ENCODE results near the gene IL17C. TPM values are rescaled to one million over a fixed set of nuclear protein-coding genes. Genes with fewer than 3 reads are reported as not detected.

IL17C gene
- total and polyA plus RNA-seq, 2 of the 8 experiments (the other 6 are each of a cell fraction or from before 2014, with no cell fraction given): 1.1 to 1.9 TPM

GRCh38 chr16:88647178-88648070, 9.1 kb downstream of the IL17C start:
- Histone ChIP-seq H2AFZ (ENCODE audit: low read length) (no peak overlapping the region), H3K9me3 (ENCODE audit: insufficient read depth in 2 of 2, low read depth in 1 of 2, low read length in 1 of 2) (no peaks in the 10 kb centered on the region), H3K79me2 (ENCODE audit: control insufficient read depth in 1 of 2, insufficient read depth in 2 of 2, low read length in 2 of 2) (no peaks in the 10 kb centered on the region; a peak in 1 of 4 replicates), H2BK15ac (ENCODE audit: low read length) (no peak overlapping the region), H3K23ac (ENCODE audit: insufficient read length) (no peak overlapping the region), H3K4me3 (ENCODE audit: extremely low read depth in 1 of 4, insufficient read depth in 2 of 4, low read depth in 3 of 4, low read length in 4 of 4) (no peak overlapping the region), H2AK5ac (ENCODE audit: low read depth, low read length) (no peak overlapping the region), H3K4ac (replicated peaks; ENCODE audit: insufficient read length, low read depth, low read length) (no peak overlapping the region), H2BK20ac (ENCODE audit: low read length) (no peak overlapping the region), H4K8ac (ENCODE audit: extremely low read depth, insufficient read depth, low read length) (peak overlapping the region; percentile 77), H3K27ac (ENCODE audit: low read depth, low read length) (no peak overlapping the region; the same call in 1 of the 2 replicates), H3K23me2 (ENCODE audit: low read depth, low read length) (peaks cover 10% of the 10 kb centered on the region; the same call in 1 of the 2 replicates), H3K79me1 (ENCODE audit: low read depth, low read length) (peaks cover 8% of the 10 kb centered on the region), H3K18ac (ENCODE audit: extremely low read depth, low read length) (no peak overlapping the region), H4K20me1 (replicated peaks in 1 of 2; ENCODE audit: control insufficient read depth in 1 of 2, insufficient read depth in 2 of 2, low read length in 2 of 2) (peaks cover 2 to 13% of the 10 kb centered on the region in 2 experiments), H3K4me2 (ENCODE audit: insufficient read depth in 1 of 2, low read depth in 2 of 2, low read length in 2 of 2) (no peak overlapping the region), H2BK12ac (ENCODE audit: low read depth, low read length) (no peak overlapping the region), H3K27me3 (replicated peaks in 1 of 4; ENCODE audit: control insufficient read depth in 3 of 4, extremely low read depth in 1 of 4, insufficient read depth in 3 of 4, low read length in 3 of 4) (no peaks in the 10 kb centered on the region), H3K14ac (ENCODE audit: insufficient read length) (no peak overlapping the region), H3K56ac (replicated peaks; ENCODE audit: insufficient read length, low read depth, low read length) (no peak overlapping the region), H2BK120ac (replicated peaks; ENCODE audit: low read depth, low read length) (no peak overlapping the region), H4K5ac (ENCODE audit: insufficient read length, low read depth, low read length) (no peak overlapping the region), H2BK5ac (ENCODE audit: low read depth, low read length) (no peak overlapping the region), H4K91ac (replicated peaks; ENCODE audit: insufficient read length, low read length) (no peak overlapping the region), H3K36me3 (ENCODE audit: control insufficient read depth in 2 of 4, insufficient read depth in 4 of 4, low read length in 3 of 4) (peaks cover 0 to 5% (median 2%) of the 10 kb centered on the region in 4 experiments; a peak in 2 of 8 replicates), H3K4me1 (replicated peaks in 1 of 4; ENCODE audit: control insufficient read depth in 3 of 4, insufficient read depth in 4 of 4, low read length in 3 of 4) (peaks cover 0 to 11% (median 7%) of the 10 kb centered on the region in 4 experiments; a peak in 5 of 7 replicates), H3K9ac (replicated peaks in 1 of 4; ENCODE audit: extremely low read depth in 1 of 4, low read depth in 3 of 4, low read length in 3 of 4) (no peak overlapping the region)
- DNase-seq (ENCODE audit: low read depth in 1 of 2, low spot score in 2 of 2): no peak
- ChIA-PET CTCF (ENCODE audit: partially characterized antibody) (interaction anchor here (0.7 kb wide), 1 partner anchor 25 kb away, joined by 3 read pairs; no protein-coding TSS in a partner anchor), POLR2A (ENCODE audit: partially characterized antibody) (interaction anchor here (0.7 to 4.9 kb wide), 4 partner anchors 8 to 37 kb away, joined by 3 to 35 read pairs (median 6); partner anchors contain the start of genes IL17C and MVD)
- TF ChIP-seq SP1 (IDR thresholded peaks at IDR 0.05; ENCODE audit: low read depth, low read length) (no peak), POLR2AphosphoS5 (IDR thresholded peaks at IDR 0.05; ENCODE audit: low read depth, low read length) (no peak)
- WGBS, 2 experiments (ENCODE audit: extremely low coverage in 1 of 2, insufficient coverage in 1 of 2, insufficient read length in 1 of 2, insufficient replicate concordance in 2 of 2, low coverage in 1 of 2, low lambda C conversion rate in 2 of 2, missing lambda C conversion rate in 1 of 2): 92% methylated on average over 20 of the region's 22 CpGs; no CpG with 5 or more reads in 1 of the 2 experiments
- no peak for FAIRE-seq

All from H1 (cell line).